ENCODE measurements around the gene ZNF256. TPM values are rescaled to one million over a fixed set of nuclear protein-coding genes. Genes with fewer than 3 reads are reported as not detected.
"Not testable (repeated sequence)": the region's sequence is repeated elsewhere in the genome, so short reads cannot be mapped to it uniquely, and the experiment has no call there.

The ZNF256 gene
- total and polyA plus RNA-seq, 2 of the 13 experiments (the other 11 are each of a cell fraction or from before 2014, with no cell fraction given), result 3.8 to 6.0 TPM

- TF ChIP-seq ATF2 (CRISPR knock-in tag; IDR thresholded peaks at IDR 0.05), result peak; percentile 61; the same call in 1 of the 2 replicates
- peak; percentile 69; the same call in 1 of the 2 replicates for TF ChIP-seq SIN3A (IDR thresholded peaks at IDR 0.05; ENCODE audit: borderline replicate concordance, low read depth, low read length)
- peak; percentile 73 for TF ChIP-seq YY1 (IDR thresholded peaks at IDR 0.05; ENCODE audit: insufficient read depth, insufficient replicate concordance, low read depth, low read length)
- TF ChIP-seq KDM2A (CRISPR knock-in tag; IDR thresholded peaks at IDR 0.05; ENCODE audit: borderline replicate concordance, low read depth), result peak; percentile 58
- TF ChIP-seq ZNF850 (CRISPR knock-in tag; conservative IDR thresholded peaks at IDR 0.05), result peak; percentile 78; the same call in 1 of the 2 replicates
- peak; percentile 66; the same call in 1 of the 2 replicates for TF ChIP-seq ARID2 (CRISPR knock-in tag; IDR thresholded peaks at IDR 0.05; ENCODE audit: borderline replicate concordance)
- peak; percentile 92 for TF ChIP-seq ELF4 (CRISPR knock-in tag; IDR thresholded peaks at IDR 0.05; ENCODE audit: borderline replicate concordance)
- TF ChIP-seq FOSL2 (CRISPR knock-in tag; IDR thresholded peaks at IDR 0.05), result peak; percentile 45; the same call in 1 of the 2 replicates
- not testable (repeated sequence) for TF ChIP-seq MAZ (IDR thresholded peaks at IDR 0.05; ENCODE audit: borderline replicate concordance, low read depth, low read length); NONO (IDR thresholded peaks at IDR 0.05)
- TF ChIP-seq MAZ (CRISPR knock-in tag; IDR thresholded peaks at IDR 0.05; ENCODE audit: low read depth), result peak; percentile 21; the same call in 1 of the 2 replicates
- peak; percentile 32; the same call in 1 of the 2 replicates for TF ChIP-seq ZNF362 (CRISPR knock-in tag; IDR thresholded peaks at IDR 0.05; ENCODE audit: borderline replicate concordance)
- 0 out of 2 replicates have a peak, but pooled peaks have one; percentile 23 for TF ChIP-seq ZNF431 (CRISPR knock-in tag; IDR thresholded peaks at IDR 0.05; ENCODE audit: borderline replicate concordance, low read depth)
- TF ChIP-seq POGZ (CRISPR knock-in tag; IDR thresholded peaks at IDR 0.05), result peak; percentile 69
- 0 out of 2 replicates have a peak, but pooled peaks have one; percentile 43 for TF ChIP-seq SNAPC2 (CRISPR knock-in tag; IDR thresholded peaks at IDR 0.05)
- TF ChIP-seq POLR2G (IDR thresholded peaks at IDR 0.05; ENCODE audit: low read depth, low read length), result peak; percentile 76
- TF ChIP-seq NONO (CRISPR knock-in tag; conservative IDR thresholded peaks at IDR 0.05), result peak; percentile 58; the same call in 1 of the 2 replicates
- peak; percentile 49; the same call in 1 of the 2 replicates for TF ChIP-seq MIXL1 (CRISPR knock-in tag; IDR thresholded peaks at IDR 0.05)
- peak; percentile 63; the same call in 1 of the 2 replicates for TF ChIP-seq ZNF639 (CRISPR knock-in tag; conservative IDR thresholded peaks at IDR 0.05)
- TF ChIP-seq PRDM10 (CRISPR knock-in tag; IDR thresholded peaks at IDR 0.05; ENCODE audit: low read depth), result 0 out of 2 replicates have a peak, but pooled peaks have one; percentile 33
- TF ChIP-seq SMAD3 (CRISPR knock-in tag; IDR thresholded peaks at IDR 0.05), result peak; percentile 57; the same call in 1 of the 2 replicates
Measured at GRCh38 chr19:57916168-57916995, 31.1 kb downstream of the ZNF256 start, which contains the start of gene ZNF417 (continued).

Measured in HepG2 (cell line).